Upper lobe of left lung (tissue), 6 donors: ENCODE measurements around the gene EPX. TPM values are rescaled to one million over a fixed set of nuclear protein-coding genes. Genes with fewer than 3 reads are reported as not detected.
A peak's percentile ranks its signal among the peaks of the same experiment; 100 is the strongest.

Experiments used
- ATAC-seq, 2 donors: fragments of 200-7000 bp; cut with Tn5 transposase; one replicate each; pipeline ENCODE4 v1.9.1; 2022; ENCODE audit warnings: mild to moderate bottlenecking in 2 of 2, moderate library complexity in 2 of 2; ENCODE audit not compliant: low FRiP score in 2 of 2
- DNase-seq, 2 donors: peaks; one replicate each; pipeline ENCODE4 v3.0.0-alpha.2; 2019 to 2020
- H3K27ac ChIP-seq, 4 donors: fragments of 200-600 bp; sonication (generic); one replicate each; pipeline ENCODE4 v1.5.1; 2016 to 2019
- H3K27me3 ChIP-seq, 4 donors: fragments of 200-600 bp; sonication (generic); one replicate each; pipeline ENCODE4 v1.5.1; 2017 to 2019
- H3K36me3 ChIP-seq, 4 donors: fragments of 200-600 bp; sonication (generic); one replicate each; pipeline ENCODE4 v1.5.1; 2016 to 2019
- H3K4me1 ChIP-seq, 4 donors: fragments of 200-600 bp; sonication (generic); one replicate each; pipeline ENCODE4 v1.5.1; 2018 to 2019
- H3K4me3 ChIP-seq, 4 donors: fragments of 200-600 bp; sonication (generic); one replicate each; pipeline ENCODE4 v1.5.1; 2017 to 2019; ENCODE audit warnings: mild to moderate bottlenecking in 2 of 4, moderate library complexity in 1 of 4
- H3K9me3 ChIP-seq, 4 donors: fragments of 200-600 bp; sonication (generic); one replicate each; pipeline ENCODE4 v1.5.1; 2018 to 2019
- CTCF ChIP-seq, 6 experiments: fragments of 450-650 bp in 4 of 6; fragments of 200-600 bp in 2 of 6; sonication (generic) in 2 of 6; IDR thresholded peaks; one replicate each; pipeline ENCODE4 v1.5.1; 2016 to 2019; ENCODE audit warnings: antibody characterized with exemption in 6 of 6
- EP300 ChIP-seq, 4 donors: sonication (generic); formaldehyde crosslinking; IDR thresholded peaks; one replicate each; pipeline ENCODE4 v1.5.1; 2017; ENCODE audit warnings: antibody characterized with exemption in 4 of 4, control low read depth in 2 of 4
- POLR2A ChIP-seq, 4 donors: fragments of 450-650 bp; IDR thresholded peaks; one replicate each; pipeline ENCODE4 v1.5.1; 2016 to 2017; ENCODE audit warnings: antibody characterized with exemption in 4 of 4, mild to moderate bottlenecking in 2 of 4
- POLR2AphosphoS5 ChIP-seq, 2 donors: sonication (generic); formaldehyde crosslinking; IDR thresholded peaks; one replicate each; pipeline ENCODE4 v1.5.1; 2017; ENCODE audit warnings: antibody characterized with exemption in 2 of 2
- WGBS, 2 donors: methylation state at CpG; one replicate each; pipeline ENCODE4 v1.1.5; 2017 to 2018; 5-methylcytosine and 5-hydroxymethylcytosine counted together
- total RNA-seq, 6 donors: library from RNA; depleted of rRNA in 4 of 6; stranded (reverse); fragments of >200 nt in 4 of 6; gene quantifications; one replicate each; pipeline versions ENCODE4 v1.1.0 to v1.2.1, GENCODE V29; 2016 to 2021
- donor health status: DM: no; HTN: no; CAD: no; lungs with moderate emphysema.
- donor health status: DM: no; HTN: yes; CAD: no; lungs with severe emphysema.

EPX gene
- total RNA-seq, 6 donors from 2014 or later = 0.10 TPM; not detected in 5

- Histone ChIP-seq H3K36me3 (peaks cover 3 to 61% (median 21%) of the 10 kb centered on the region in 4 donors), H3K9me3 (no peaks in the 10 kb centered on the region), H3K4me3 (no peak overlapping the region), H3K27me3 (no peaks in the 10 kb centered on the region), H3K27ac (no peak overlapping the region), H3K4me1 (no peaks in the 10 kb centered on the region)
- TF ChIP-seq POLR2AphosphoS5 (IDR thresholded peaks at IDR 0.05) (no peak), POLR2A (IDR thresholded peaks at IDR 0.05) (no peak), EP300 (IDR thresholded peaks at IDR 0.05) (no peak), CTCF (IDR thresholded peaks at IDR 0.05) (no peak)
- 84 to 90% methylated on average over 2 to 3 of the region's 3 CpGs for WGBS, 2 donors
- DNase-seq (no peak), ATAC-seq (no peak)
Observed at GRCh38 chr17:58207451-58207850, 14.9 kb downstream of the EPX start.

- 78 to 90% methylated on average over 5 of the region's 5 CpGs for WGBS, 2 donors
- Histone ChIP-seq H3K9me3 (no peaks in the 10 kb centered on the region), H3K4me1 (no peaks in the 10 kb centered on the region), H3K27me3 (no peaks in the 10 kb centered on the region), H3K36me3 (peaks cover 3 to 68% (median 28%) of the 10 kb centered on the region in 4 donors), H3K27ac (no peak overlapping the region), H3K4me3 (no peak overlapping the region)
- DNase-seq (no peak), ATAC-seq (peak in 1 of 2 donors; percentile 20)
- TF ChIP-seq EP300 (IDR thresholded peaks at IDR 0.05) = no peak
- TF ChIP-seq POLR2AphosphoS5 (IDR thresholded peaks at IDR 0.05) = no peak
- no peak for TF ChIP-seq CTCF (IDR thresholded peaks at IDR 0.05)
- no peak for TF ChIP-seq POLR2A (IDR thresholded peaks at IDR 0.05)
Observed at GRCh38 chr17:58208344-58208743, 15.8 kb downstream of the EPX start.

GRCh38 chr17:58210922-58211321, 18.4 kb downstream of the EPX start:
- no peak for ATAC-seq
- H3K27me3 ChIP-seq = no peaks in the 10 kb centered on the region
- no peaks in the 10 kb centered on the region for H3K4me1 ChIP-seq
- no peak for DNase-seq
- H3K9me3 ChIP-seq = no peaks in the 10 kb centered on the region
- H3K4me3 ChIP-seq = no peak overlapping the region
- H3K27ac ChIP-seq = no peak overlapping the region
- peaks cover 3 to 86% (median 35%) of the 10 kb centered on the region in 4 donors for H3K36me3 ChIP-seq
- no peak for TF ChIP-seq CTCF (IDR thresholded peaks at IDR 0.05)
- no peak for TF ChIP-seq POLR2A (IDR thresholded peaks at IDR 0.05)
- no peak for TF ChIP-seq POLR2AphosphoS5 (IDR thresholded peaks at IDR 0.05)
- 76 to 84% methylated on average over 2 to 5 of the region's 5 CpGs for WGBS, 2 donors

GRCh38 chr17:58215685-58216084, 23.2 kb downstream of the EPX start:
- Histone ChIP-seq H3K27me3 (no peaks in the 10 kb centered on the region), H3K4me3 (no peak overlapping the region), H3K4me1 (peaks cover 9 to 14% (median 10%) of the 10 kb centered on the region in 4 donors), H3K9me3 (no peaks in the 10 kb centered on the region), H3K27ac (no peak overlapping the region), H3K36me3 (peaks cover 0 to 52% (median 20%) of the 10 kb centered on the region in 4 donors)
- DNase-seq (no peak), ATAC-seq (no peak)
- TF ChIP-seq EP300 (IDR thresholded peaks at IDR 0.05) = no peak
- no peak for TF ChIP-seq CTCF (IDR thresholded peaks at IDR 0.05)
- TF ChIP-seq POLR2A (IDR thresholded peaks at IDR 0.05) = no peak
- TF ChIP-seq POLR2AphosphoS5 (IDR thresholded peaks at IDR 0.05) = no peak

GRCh38 chr17:58217766-58218165, 25.2 kb downstream of the EPX start:
- Histone ChIP-seq H3K4me3 (no peak overlapping the region), H3K27ac (no peak overlapping the region), H3K4me1 (peaks cover 9 to 14% (median 10%) of the 10 kb centered on the region in 4 donors), H3K27me3 (no peaks in the 10 kb centered on the region), H3K36me3 (peaks cover 0 to 32% (median 13%) of the 10 kb centered on the region in 4 donors), H3K9me3 (no peaks in the 10 kb centered on the region)
- ATAC-seq = no peak
- DNase-seq = no peak
- TF ChIP-seq EP300 (IDR thresholded peaks at IDR 0.05) = no peak
- no peak for TF ChIP-seq POLR2AphosphoS5 (IDR thresholded peaks at IDR 0.05)
- TF ChIP-seq POLR2A (IDR thresholded peaks at IDR 0.05) = no peak
- TF ChIP-seq CTCF (IDR thresholded peaks at IDR 0.05) = no peak
- WGBS, 2 donors = 90 to 95% methylated on average over 3 of the region's 3 CpGs
